ENCODE measurements around the gene PTBP3. TPM values are rescaled to one million over a fixed set of nuclear protein-coding genes. Genes with fewer than 3 reads are reported as not detected.

PTBP3 gene
- total and polyA plus RNA-seq, 2 of the 13 experiments (the other 11 are each of a cell fraction or from before 2014, with no cell fraction given), result 52.8 to 61.1 TPM

DNA sequence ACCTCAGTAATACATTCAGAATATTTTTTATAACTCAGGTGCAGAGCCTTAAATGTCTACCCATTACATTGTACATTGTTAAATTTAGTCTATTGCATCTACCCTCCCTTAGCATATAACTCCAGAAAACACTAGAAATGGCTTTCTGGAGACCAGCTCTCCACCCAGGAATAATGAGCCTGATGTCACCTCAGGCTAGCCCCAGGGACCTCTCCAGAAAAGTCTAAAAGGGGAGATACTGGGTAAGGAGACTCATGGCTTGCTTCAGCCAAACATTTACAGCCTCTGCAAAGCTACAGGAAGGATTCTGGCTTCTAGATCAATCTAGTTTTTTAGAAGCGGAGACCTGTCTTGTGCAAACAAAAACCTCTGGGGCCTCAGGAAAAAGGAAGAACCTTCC, 144.5 kb downstream of the PTBP3 start:
- H3K4me2 ChIP-seq (ENCODE audit: low read depth, low read length), result no peak overlapping the region
- H2AFZ ChIP-seq (ENCODE audit: low read length), result no peak overlapping the region
- no peaks in the 10 kb centered on the region for H3K79me2 ChIP-seq (ENCODE audit: insufficient read depth, low read length)
- no peaks in the 10 kb centered on the region for H3K27me3 ChIP-seq (ENCODE audit: control insufficient read depth in 1 of 2, insufficient read depth in 2 of 2, low read length in 2 of 2)
- no peak overlapping the region for H3K9ac ChIP-seq (ENCODE audit: insufficient read depth, low read depth, low read length)
- no peak for FAIRE-seq
- DNase-seq (ENCODE audit: low spot score), result no peak
- intact Hi-C loops (cut with micrococcal nuclease; ENCODE audit: unreplicated experiment), result no loop called here
- in situ Hi-C loops (cut with HindIII; ENCODE audit: extremely low pct_ligation_motif_present, low pct_unique_long_range_greater_than_20kb), result no loop called here
- ChIA-PET POLR2A (interaction anchor here (0.6 kb wide), 1 partner anchor 25 kb away, joined by 3 read pairs; no protein-coding TSS in a partner anchor), CTCF (ENCODE audit: low intra/inter-chr PET ratio, low total read pairs) (no interaction called here)
- BruUV-seq (replicated peaks), result no TSS peak
- no peak overlapping the region for H3K27ac ChIP-seq (ENCODE audit: extremely low read length, insufficient read depth, low read length)
- TF ChIP-seq STAT6 (CRISPR knock-in tag; IDR thresholded peaks at IDR 0.05; ENCODE audit: borderline replicate concordance), result no peak
- TF ChIP-seq RAD51 (IDR thresholded peaks at IDR 0.05; ENCODE audit: borderline replicate concordance), result no peak
- TF ChIP-seq POLR2AphosphoS2 (IDR thresholded peaks at IDR 0.05; ENCODE audit: low read depth, low read length), result no peak
- TF ChIP-seq AGO2 (optimal IDR thresholded peaks at IDR 0.05; ENCODE audit: low read depth, low read length), result no peak
- no peak for ATAC-seq
- no peak overlapping the region for H3K4me3 ChIP-seq (replicated peaks in 1 of 3; ENCODE audit: insufficient read depth in 1 of 3, low read depth in 2 of 3, low read length in 3 of 3)
- H3K36me3 ChIP-seq (replicated peaks in 1 of 2; ENCODE audit: control insufficient read depth in 1 of 2, insufficient read depth in 2 of 2, low read length in 2 of 2), result no peaks in the 10 kb centered on the region
- WGBS (ENCODE audit: low lambda C conversion rate), result 100% methylated on average over 1 of the region's 1 CpG
- no peaks in the 10 kb centered on the region for H3K9me3 ChIP-seq (ENCODE audit: low read length)
- no peaks in the 10 kb centered on the region for H4K20me1 ChIP-seq (ENCODE audit: insufficient read depth, low read length)
- no peaks in the 10 kb centered on the region for H3K4me1 ChIP-seq (ENCODE audit: insufficient read depth, low read length)

- no peak for DNase-seq (ENCODE audit: low spot score)
- FAIRE-seq, result no peak
- Histone ChIP-seq H3K4me3 (replicated peaks in 1 of 3; ENCODE audit: insufficient read depth in 1 of 3, low read depth in 2 of 3, low read length in 3 of 3) (no peak overlapping the region), H3K4me2 (ENCODE audit: low read depth, low read length) (no peak overlapping the region), H2AFZ (ENCODE audit: low read length) (no peak overlapping the region), H3K27ac (ENCODE audit: extremely low read length, insufficient read depth, low read length) (no peak overlapping the region), H3K79me2 (ENCODE audit: insufficient read depth, low read length) (no peaks in the 10 kb centered on the region), H3K9me3 (ENCODE audit: low read length) (no peaks in the 10 kb centered on the region), H3K36me3 (replicated peaks in 1 of 2; ENCODE audit: control insufficient read depth in 1 of 2, insufficient read depth in 2 of 2, low read length in 2 of 2) (no peaks in the 10 kb centered on the region), H3K27me3 (ENCODE audit: control insufficient read depth in 1 of 2, insufficient read depth in 2 of 2, low read length in 2 of 2) (no peaks in the 10 kb centered on the region), H3K4me1 (ENCODE audit: insufficient read depth, low read length) (no peaks in the 10 kb centered on the region), H4K20me1 (ENCODE audit: insufficient read depth, low read length) (no peaks in the 10 kb centered on the region), H3K9ac (ENCODE audit: insufficient read depth, low read depth, low read length) (no peak overlapping the region)
- no peak for ATAC-seq
- WGBS (ENCODE audit: low lambda C conversion rate), result 88% methylated on average over 4 of the region's 4 CpGs
- CTCF ChIA-PET (ENCODE audit: low intra/inter-chr PET ratio, low total read pairs), result no interaction called here
- in situ Hi-C loops (cut with HindIII; ENCODE audit: extremely low pct_ligation_motif_present, low pct_unique_long_range_greater_than_20kb), result no loop called here
- BruUV-seq (replicated peaks), result no TSS peak
- intact Hi-C loops (cut with micrococcal nuclease; ENCODE audit: unreplicated experiment), result no loop called here
- POLR2A ChIA-PET, result no interaction called here
- TF ChIP-seq PRDM4 (CRISPR knock-in tag; IDR thresholded peaks at IDR 0.05; ENCODE audit: borderline replicate concordance) (no peak), MTA1 (CRISPR knock-in tag; IDR thresholded peaks at IDR 0.05; ENCODE audit: borderline replicate concordance) (no peak), KDM2A (CRISPR knock-in tag; IDR thresholded peaks at IDR 0.05; ENCODE audit: borderline replicate concordance, low read depth) (no peak), REXO4 (CRISPR knock-in tag; IDR thresholded peaks at IDR 0.05; ENCODE audit: borderline replicate concordance) (no peak), PPARG (CRISPR knock-in tag; conservative IDR thresholded peaks at IDR 0.05) (no peak), DMTF1 (CRISPR knock-in tag; IDR thresholded peaks at IDR 0.05) (no peak), CC2D1A (CRISPR knock-in tag; IDR thresholded peaks at IDR 0.05) (no peak), POGZ (CRISPR knock-in tag; IDR thresholded peaks at IDR 0.05) (no peak)
Observed at GRCh38 chr9:112187404-112187803, 146.0 kb downstream of the PTBP3 start.
